Caco-2 (cell line): ENCODE data around the gene ZNF106. TPM values are rescaled to one million over a fixed set of nuclear protein-coding genes. Genes with fewer than 3 reads are reported as not detected.

ENCODE experiments used
- BruUV-seq: library from RNA; stranded (reverse); fragments of 400-500 nt; replicated peaks from 2 replicates; lab custom pipeline; 2021; lab: Mats Ljungman, UMichigan
- CTCF ChIA-PET: fragments of 300-600 bp; sonication (Branson Sonifier 250); formaldehyde crosslinking; loops from one replicate; lab custom pipeline; 2022; ENCODE audit warnings: antibody characterized with exemption; lab: Charles Lee
- POLR2A ChIA-PET: fragments of 300-600 bp; sonication (Branson Sonifier 250); formaldehyde crosslinking; loops from one replicate; lab custom pipeline; 2022; ENCODE audit warnings: antibody characterized with exemption; lab: Charles Lee
- DNase-seq, 2 experiments: peaks; one replicate each; pipeline versions ENCODE4 v3.0.0 to v3.0.0-alpha.2; 2020 to 2022
- H3K27me3 ChIP-seq: replicated peaks from 2 replicates; pipeline ENCODE4 v1.6.0; 2011; ENCODE audit warnings: low read length; ENCODE audit not compliant: control insufficient read depth, insufficient read depth
- H3K36me3 ChIP-seq: 2 replicates; pipeline ENCODE4 v1.5.1; 2011; ENCODE audit warnings: low read length; ENCODE audit not compliant: control insufficient read depth, insufficient read depth
- H3K4me1 ChIP-seq: fragments of 250-450 bp; sonication (Bioruptor Pico); 2 replicates; pipeline ENCODE4 v1.5.1; 2020; ENCODE audit warnings: mild to moderate bottlenecking
- H3K4me3 ChIP-seq: 2 replicates; pipeline ENCODE4 v1.5.1; 2011; ENCODE audit warnings: low read depth, mild to moderate bottlenecking, control low read depth, low read length
- H3K9me3 ChIP-seq: fragments of 250-450 bp; sonication (Bioruptor Pico); 2 replicates; pipeline ENCODE4 v1.5.1; 2020; ENCODE audit warnings: mild to moderate bottlenecking, moderate library complexity
- H3K27ac Mint-ChIP-seq: one replicate; pipeline ENCODE4 v1.8.0; 2022; ENCODE audit warnings: mixed read lengths; ENCODE audit not compliant: unreplicated experiment
- H3K27me3 Mint-ChIP-seq: one replicate; pipeline ENCODE4 v1.8.0; 2022; ENCODE audit warnings: mixed read lengths; ENCODE audit not compliant: insufficient read depth, unreplicated experiment
- H3K36me3 Mint-ChIP-seq: one replicate; pipeline ENCODE4 v1.8.0; 2022; ENCODE audit warnings: mild to moderate bottlenecking, mixed read lengths; ENCODE audit not compliant: insufficient read depth, unreplicated experiment
- H3K4me1 Mint-ChIP-seq: one replicate; pipeline ENCODE4 v1.8.0; 2022; ENCODE audit warnings: low read depth, mixed read lengths; ENCODE audit not compliant: unreplicated experiment
- H3K4me3 Mint-ChIP-seq: one replicate; pipeline ENCODE4 v1.8.0; 2022; ENCODE audit warnings: mild to moderate bottlenecking, moderate library complexity, mixed read lengths; ENCODE audit not compliant: unreplicated experiment
- H3K9me3 Mint-ChIP-seq: one replicate; pipeline ENCODE4 v1.8.0; 2022; ENCODE audit warnings: mixed read lengths; ENCODE audit not compliant: unreplicated experiment
- intact Hi-C: fragments of 100-400 bp; cut with micrococcal nuclease; formaldehyde crosslinking; loops from one replicate; pipeline ENCODE4 v1.10.0; 2022; ENCODE audit not compliant: unreplicated experiment
- total RNA-seq: library from RNA; stranded (reverse); gene quantifications from 2 replicates; pipeline ENCODE4 v1.2.3, GENCODE V29; 2022
- TF ChIP-seq, protein P1 (sequence below), 2 experiments: fragments of 200-600 bp in 1 of 2; IDR thresholded peaks; 1 replicate in 1 of 2; 2 replicates in 1 of 2; pipeline versions ENCODE4 v1.5.1 to v1.8.0; 2011 to 2022; ENCODE audit warnings: antibody characterized with exemption in 1 of 2, control low read depth in 1 of 2, inconsistent platforms in 1 of 2, low read depth in 1 of 2, low read length in 1 of 2, mild to moderate bottlenecking in 1 of 2, moderate library complexity in 1 of 2; ENCODE audit not compliant: insufficient read depth in 1 of 2, severe bottlenecking in 1 of 2, unreplicated experiment in 1 of 2

The ZNF106 gene
- total RNA-seq, 1 experiment from 2014 or later, result 47.8 TPM

DNA sequence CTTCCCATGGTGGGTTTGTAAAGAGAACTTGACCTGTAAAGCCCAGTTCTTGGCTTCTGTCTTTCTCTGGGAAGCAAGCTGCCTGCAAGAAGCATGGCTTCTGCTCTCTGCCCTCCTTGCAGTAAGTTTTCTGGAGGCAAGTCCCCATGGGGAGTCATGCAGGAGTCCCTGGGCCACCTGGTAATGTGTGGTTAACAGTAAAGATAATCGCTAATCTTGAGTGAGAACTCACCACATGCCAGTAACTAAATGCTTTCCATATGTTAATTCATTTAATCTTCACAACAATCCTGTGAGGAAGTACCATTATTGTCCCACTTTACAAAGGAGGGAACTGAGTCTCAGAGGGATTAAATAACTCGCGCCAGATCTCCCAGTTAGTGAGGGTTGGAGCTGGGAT lies 127.5 kb downstream of the ZNF106 start:
- no peak for DNase-seq
- no peaks in the 10 kb centered on the region for H3K27me3 ChIP-seq
- 0 out of 2 replicates have a peak, but pooled peaks cover 2% of the 10 kb centered on the region for H3K9me3 ChIP-seq
- no peaks in the 10 kb centered on the region for H3K36me3 Mint-ChIP-seq
- H3K4me1 Mint-ChIP-seq, result no peaks in the 10 kb centered on the region
- H3K4me3 Mint-ChIP-seq, result no peak overlapping the region
- CTCF ChIA-PET, result no interaction called here
- no peaks in the 10 kb centered on the region for H3K9me3 Mint-ChIP-seq
- TF ChIP-seq, protein P1, sequence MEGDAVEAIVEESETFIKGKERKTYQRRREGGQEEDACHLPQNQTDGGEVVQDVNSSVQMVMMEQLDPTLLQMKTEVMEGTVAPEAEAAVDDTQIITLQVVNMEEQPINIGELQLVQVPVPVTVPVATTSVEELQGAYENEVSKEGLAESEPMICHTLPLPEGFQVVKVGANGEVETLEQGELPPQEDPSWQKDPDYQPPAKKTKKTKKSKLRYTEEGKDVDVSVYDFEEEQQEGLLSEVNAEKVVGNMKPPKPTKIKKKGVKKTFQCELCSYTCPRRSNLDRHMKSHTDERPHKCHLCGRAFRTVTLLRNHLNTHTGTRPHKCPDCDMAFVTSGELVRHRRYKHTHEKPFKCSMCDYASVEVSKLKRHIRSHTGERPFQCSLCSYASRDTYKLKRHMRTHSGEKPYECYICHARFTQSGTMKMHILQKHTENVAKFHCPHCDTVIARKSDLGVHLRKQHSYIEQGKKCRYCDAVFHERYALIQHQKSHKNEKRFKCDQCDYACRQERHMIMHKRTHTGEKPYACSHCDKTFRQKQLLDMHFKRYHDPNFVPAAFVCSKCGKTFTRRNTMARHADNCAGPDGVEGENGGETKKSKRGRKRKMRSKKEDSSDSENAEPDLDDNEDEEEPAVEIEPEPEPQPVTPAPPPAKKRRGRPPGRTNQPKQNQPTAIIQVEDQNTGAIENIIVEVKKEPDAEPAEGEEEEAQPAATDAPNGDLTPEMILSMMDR (IDR thresholded peaks at IDR 0.05; ENCODE audit: insufficient read depth in 1 of 2, low read depth in 1 of 2, low read length in 1 of 2, severe bottlenecking in 1 of 2, unreplicated experiment in 1 of 2), result no peak
- H3K4me3 ChIP-seq, result no peak overlapping the region
- H3K36me3 ChIP-seq, result no peaks in the 10 kb centered on the region
- POLR2A ChIA-PET, result no interaction called here
- no TSS peak for BruUV-seq
- no peak overlapping the region for H3K27ac Mint-ChIP-seq
- H3K27me3 Mint-ChIP-seq, result peaks cover 5% of the 10 kb centered on the region
- intact Hi-C loops, result no loop called here
- no peaks in the 10 kb centered on the region for H3K4me1 ChIP-seq

Other genes starting within 250 kb of the ZNF106 start
- 11.8 and 12.6 TPM in 2 replicates for gene GANC, start 217.9 kb downstream of the ZNF106 start, total RNA-seq
- 33.6 and 38.4 TPM in 2 replicates for gene TMEM87A, start 217.7 kb downstream of the ZNF106 start, total RNA-seq
- 0.66 and 1.3 TPM in 2 replicates for gene CAPN3, start 131.6 kb downstream of the ZNF106 start, total RNA-seq
- gene SNAP23, start 4.5 kb upstream of the ZNF106 start, total RNA-seq, result 92.2 and 97.5 TPM in 2 replicates
- 19.3 and 28.8 TPM in 2 replicates for gene LRRC57, start 57.7 kb upstream of the ZNF106 start, total RNA-seq
- gene HAUS2, start 57.7 kb upstream of the ZNF106 start, total RNA-seq, result 35.7 and 36.9 TPM in 2 replicates
- gene STARD9, start 84.5 kb upstream of the ZNF106 start, total RNA-seq, result 0.56 and 0.86 TPM in 2 replicates
- gene CDAN1, start 246.0 kb upstream of the ZNF106 start, total RNA-seq, result 29.4 and 32.3 TPM in 2 replicates